Kidney tubule cell (primary cell): Measurements from ENCODE around the gene ENTPD8.

Experiments used
- DNase-seq: peaks from one replicate; pipeline ENCODE4 v3.0.0-alpha.2; 2018; ENCODE audit warnings: low spot score

The ENTPD8 gene

GRCh38 chr9:137431416-137431931 lies 9.7 kb downstream of the ENTPD8 start:
- no peak for DNase-seq

GRCh38 chr9:137430723-137431415 lies 10.3 kb downstream of the ENTPD8 start:
- DNase-seq, result no peak

- DNase-seq, result no peak
Measured at GRCh38 chr9:137429974-137430722, 11.0 kb downstream of the ENTPD8 start.

GRCh38 chr9:137429546-137429890 lies 11.6 kb downstream of the ENTPD8 start:
- DNase-seq, result no peak

- DNase-seq, result no peak
Measured at GRCh38 chr9:137428841-137429545, 12.2 kb downstream of the ENTPD8 start.

GRCh38 chr9:137428311-137428630 lies 12.9 kb downstream of the ENTPD8 start:
- DNase-seq, result no peak

GRCh38 chr9:137427454-137428310 lies 13.5 kb downstream of the ENTPD8 start:
- DNase-seq, result no peak

GRCh38 chr9:137426018-137426681 lies 15.0 kb downstream of the ENTPD8 start:
- no peak for DNase-seq

GRCh38 chr9:137423514-137424291 lies 17.5 kb downstream of the ENTPD8 start:
- DNase-seq, result peak; percentile 63

- DNase-seq, result peak; percentile 94
Measured at GRCh38 chr9:137422604-137423513, 18.3 kb downstream of the ENTPD8 start, which contains the start of the genes EXD3 and NOXA1. TSS of gene EXD3 (minus strand) at chr9:137423162. CDS start at chr9:137395357, 27,805 bp downstream. TSS of gene NOXA1 (plus strand) at chr9:137423393. CDS start at chr9:137423530, 137 bp downstream.

- DNase-seq, result no peak
Measured at GRCh38 chr9:137421838-137422603, 19.1 kb downstream of the ENTPD8 start.

GRCh38 chr9:137417161-137418021 lies 23.8 kb downstream of the ENTPD8 start:
- DNase-seq, result no peak

GRCh38 chr9:137416563-137417151 lies 24.5 kb downstream of the ENTPD8 start:
- DNase-seq, result no peak

- DNase-seq, result no peak
Measured at GRCh38 chr9:137416006-137416562, 25.1 kb downstream of the ENTPD8 start.

- DNase-seq, result no peak
Measured at GRCh38 chr9:137415451-137415850, 25.7 kb downstream of the ENTPD8 start.

GRCh38 chr9:137412431-137412830 lies 28.7 kb downstream of the ENTPD8 start:
- DNase-seq, result no peak
